BLaER1 treated with 17β-estradiol and CSF1 and Interleukin-3, amounts not matched to agents 10 nM and 100 nM (cell line): ENCODE data around the gene SUCO.
"Not testable (repeated sequence)": the region's sequence is repeated elsewhere in the genome, so short reads cannot be mapped to it uniquely, and the experiment has no call there.

Source experiments
- H3K27ac ChIP-seq, 11 experiments: shearing (Covaris generic); formaldehyde crosslinking; 2 replicates each; pipeline ENCODE4 v1.8.1; 2022
- H3K27me3 ChIP-seq, 11 experiments: shearing (Covaris generic); formaldehyde crosslinking; 2 replicates each; pipeline ENCODE4 v1.8.1; 2022
- H3K36me3 ChIP-seq, 11 experiments: shearing (Covaris generic); formaldehyde crosslinking; 2 replicates each; pipeline ENCODE4 v1.8.1; 2022
- H3K4me1 ChIP-seq, 10 experiments: shearing (Covaris generic); formaldehyde crosslinking; 2 replicates each; pipeline ENCODE4 v1.8.1; 2022
- H3K4me2 ChIP-seq, 11 experiments: shearing (Covaris generic); formaldehyde crosslinking; 2 replicates each; pipeline ENCODE4 v1.8.1; 2022
- H3K4me3 ChIP-seq, 10 experiments: shearing (Covaris generic); formaldehyde crosslinking; 2 replicates each; pipeline ENCODE4 v1.8.1; 2022
- H3K9ac ChIP-seq, 11 experiments: shearing (Covaris generic); formaldehyde crosslinking; 2 replicates each; pipeline ENCODE4 v1.8.1; 2022
- H3K9me3 ChIP-seq, 11 experiments: shearing (Covaris generic); formaldehyde crosslinking; replicated peaks in 1 of 11; 2 replicates each; pipeline ENCODE4 v1.8.1; 2022
- H4K20me1 ChIP-seq, 11 experiments: shearing (Covaris generic); formaldehyde crosslinking; 2 replicates each; pipeline ENCODE4 v1.8.1; 2022
- Cebpa-rat ChIP-seq, 11 experiments: shearing (Covaris generic); IDR thresholded peaks; 2 replicates each; pipeline ENCODE4 v1.8.1; 2022

Gene SUCO

GRCh38 chr1:172603816-172604215 is 70.9 kb downstream of the SUCO start:
- H4K20me1 ChIP-seq = no peaks in the 10 kb centered on the region; a peak in 3 of 22 replicates
- no peak overlapping the region for H3K4me3 ChIP-seq
- H3K4me2 ChIP-seq = no peak overlapping the region
- peaks cover 38 to 84% (median 61%) of the 10 kb centered on the region in 11 experiments for H3K36me3 ChIP-seq
- no peak for TF ChIP-seq Cebpa-rat (IDR thresholded peaks at IDR 0.05)
- no peak overlapping the region for H3K27ac ChIP-seq
- no peak overlapping the region for H3K9ac ChIP-seq
- no peaks in the 10 kb centered on the region for H3K27me3 ChIP-seq
- H3K9me3 ChIP-seq = no peaks in the 10 kb centered on the region
- H3K4me1 ChIP-seq = no peaks in the 10 kb centered on the region

GRCh38 chr1:172605641-172606040 is 72.7 kb downstream of the SUCO start:
- H4K20me1 ChIP-seq = no peaks in the 10 kb centered on the region; a peak in 3 of 22 replicates
- no peak overlapping the region for H3K27ac ChIP-seq
- H3K27me3 ChIP-seq = no peaks in the 10 kb centered on the region
- no peak overlapping the region for H3K4me2 ChIP-seq
- TF ChIP-seq Cebpa-rat (IDR thresholded peaks at IDR 0.05) = no peak
- no peak overlapping the region for H3K9ac ChIP-seq
- peaks cover 40 to 83% (median 63%) of the 10 kb centered on the region in 11 experiments for H3K36me3 ChIP-seq
- no peaks in the 10 kb centered on the region for H3K4me1 ChIP-seq
- H3K9me3 ChIP-seq = no peaks in the 10 kb centered on the region
- no peak overlapping the region for H3K4me3 ChIP-seq

- Histone ChIP-seq H4K20me1 (no peaks in the 10 kb centered on the region), H3K4me1 (no peaks in the 10 kb centered on the region), H3K27ac (no peak overlapping the region), H3K27me3 (no peaks in the 10 kb centered on the region), H3K36me3 (peaks cover 35 to 83% (median 58%) of the 10 kb centered on the region in 11 experiments), H3K9ac (no peak overlapping the region), H3K4me3 (no peak overlapping the region), H3K4me2 (no peak overlapping the region), H3K9me3 (no peaks in the 10 kb centered on the region)
- TF ChIP-seq Cebpa-rat (IDR thresholded peaks at IDR 0.05) = no peak
These were observed 74.2 kb downstream of the SUCO start for GRCh38 chr1:172607145-172607544.

- Histone ChIP-seq H3K4me2 (no peak overlapping the region), H3K4me3 (no peak overlapping the region), H4K20me1 (no peaks in the 10 kb centered on the region), H3K4me1 (no peaks in the 10 kb centered on the region), H3K9ac (no peak overlapping the region), H3K36me3 (peaks cover 26 to 79% (median 48%) of the 10 kb centered on the region in 11 experiments; a peak in 21 of 22 replicates), H3K9me3 (no peaks in the 10 kb centered on the region), H3K27me3 (no peaks in the 10 kb centered on the region), H3K27ac (no peak overlapping the region)
- TF ChIP-seq Cebpa-rat (IDR thresholded peaks at IDR 0.05) = no peak
These were observed 75.2 kb downstream of the SUCO start for GRCh38 chr1:172608098-172608601.

GRCh38 chr1:172609528-172609927 is 76.6 kb downstream of the SUCO start:
- Histone ChIP-seq H3K4me1 (no peaks in the 10 kb centered on the region), H3K9me3 (no peaks in the 10 kb centered on the region), H4K20me1 (no peaks in the 10 kb centered on the region), H3K4me3 (no peak overlapping the region), H3K36me3 (peaks cover 17 to 67% (median 37%) of the 10 kb centered on the region in 11 experiments; a peak in 21 of 22 replicates), H3K27ac (no peak overlapping the region), H3K4me2 (no peak overlapping the region), H3K27me3 (no peaks in the 10 kb centered on the region), H3K9ac (no peak overlapping the region)
- TF ChIP-seq Cebpa-rat (IDR thresholded peaks at IDR 0.05) = no peak

- TF ChIP-seq Cebpa-rat (IDR thresholded peaks at IDR 0.05) = no peak
- Histone ChIP-seq H3K27ac (no peak overlapping the region), H4K20me1 (no peaks in the 10 kb centered on the region), H3K27me3 (no peaks in the 10 kb centered on the region), H3K4me1 (peaks cover 0 to 12% (median 0%) of the 10 kb centered on the region in 10 experiments; a peak in 4 of 20 replicates), H3K36me3 (peaks cover 17 to 47% (median 27%) of the 10 kb centered on the region in 11 experiments; a peak in 21 of 22 replicates), H3K9me3 (peaks cover 1 to 21% (median 9%) of the 10 kb centered on the region in 11 experiments; a peak in 15 of 22 replicates), H3K4me2 (no peak overlapping the region), H3K9ac (no peak overlapping the region), H3K4me3 (no peak overlapping the region)
These were observed 79.5 kb downstream of the SUCO start for GRCh38 chr1:172612478-172612877.

- Histone ChIP-seq H3K9me3 (peaks cover 5 to 21% (median 10%) of the 10 kb centered on the region in 11 experiments; a peak in 19 of 22 replicates), H3K27me3 (no peaks in the 10 kb centered on the region), H3K9ac (no peak overlapping the region), H4K20me1 (no peaks in the 10 kb centered on the region), H3K4me1 (peaks cover 0 to 12% (median 0%) of the 10 kb centered on the region in 10 experiments; a peak in 4 of 20 replicates), H3K4me2 (no peak overlapping the region), H3K27ac (no peak overlapping the region), H3K4me3 (no peak overlapping the region), H3K36me3 (peaks cover 17 to 43% (median 27%) of the 10 kb centered on the region in 11 experiments; a peak in 21 of 22 replicates)
- no peak for TF ChIP-seq Cebpa-rat (IDR thresholded peaks at IDR 0.05)
These were observed 80.3 kb downstream of the SUCO start for GRCh38 chr1:172613294-172613693.

- H3K9me3 ChIP-seq = peaks cover 33 to 50% (median 37%) of the 10 kb centered on the region in 11 experiments
- H3K27me3 ChIP-seq = no peaks in the 10 kb centered on the region
- no peaks in the 10 kb centered on the region for H4K20me1 ChIP-seq
- TF ChIP-seq Cebpa-rat (IDR thresholded peaks at IDR 0.05) = no peak
- H3K4me3 ChIP-seq = no peak overlapping the region
- H3K4me2 ChIP-seq = peak overlapping the region in 2 of 11 experiments; percentile 9 to 40; a peak in 2 of 22 replicates
- H3K9ac ChIP-seq = no peak overlapping the region
- peaks cover 0 to 12% (median 0%) of the 10 kb centered on the region in 10 experiments; a peak in 4 of 20 replicates for H3K4me1 ChIP-seq
- H3K27ac ChIP-seq = no peak overlapping the region
- peaks cover under 1 to 24% (median 6%) of the 10 kb centered on the region in 11 experiments; a peak in 10 of 22 replicates for H3K36me3 ChIP-seq
These were observed 83.2 kb downstream of the SUCO start for GRCh38 chr1:172616195-172616594.

- Histone ChIP-seq H3K4me2 (peak overlapping the region in 1 of 11 experiments; percentile 9; a peak in 1 of 22 replicates), H3K27ac (no peak overlapping the region), H3K4me1 (peaks cover 0 to 12% (median 0%) of the 10 kb centered on the region in 10 experiments; a peak in 4 of 20 replicates), H3K27me3 (no peaks in the 10 kb centered on the region), H3K9me3 (peaks cover 38 to 55% (median 42%) of the 10 kb centered on the region in 11 experiments), H3K4me3 (no peak overlapping the region), H3K36me3 (peaks cover 0 to 20% (median 2%) of the 10 kb centered on the region in 11 experiments; a peak in 7 of 22 replicates), H4K20me1 (no peaks in the 10 kb centered on the region), H3K9ac (no peak overlapping the region)
- no peak for TF ChIP-seq Cebpa-rat (IDR thresholded peaks at IDR 0.05)
These were observed 83.7 kb downstream of the SUCO start for GRCh38 chr1:172616636-172617035.

- not testable (repeated sequence) for H3K9ac ChIP-seq, H3K4me2 ChIP-seq, H3K27me3 ChIP-seq, H3K27ac ChIP-seq, H4K20me1 ChIP-seq, H3K4me3 ChIP-seq
- Histone ChIP-seq H3K9me3 (peaks cover 44 to 60% (median 52%) of the 10 kb centered on the region in 11 experiments), H3K4me1 (peaks cover 0 to 15% (median 0%) of the 10 kb centered on the region in 10 experiments; a peak in 4 of 20 replicates), H3K36me3 (0 out of 22 replicates have a peak, but pooled peaks cover 0 to 13% (median 0%) of the 10 kb centered on the region in 11 experiments)
These were observed 87.7 kb downstream of the SUCO start for GRCh38 chr1:172620603-172621002.
